Testis (tissue), 2 donors: Measurements from ENCODE around the gene DGKH.

Experiments
- CTCF ChIP-seq, 3 experiments: fragments of 450-650 bp in 2 of 3; fragments of 200-600 bp in 1 of 3; sonication (generic) in 1 of 3; IDR thresholded peaks; one replicate each; pipeline ENCODE4 v1.5.1; 2016 to 2019; ENCODE audit warnings: antibody characterized with exemption in 3 of 3, mild to moderate bottlenecking in 2 of 3, moderate library complexity in 1 of 3
- POLR2A ChIP-seq: fragments of 450-650 bp; IDR thresholded peaks from one replicate; pipeline ENCODE4 v1.6.1; 2017; ENCODE audit warnings: antibody characterized with exemption, mild to moderate bottlenecking, moderate library complexity

GRCh38 chr13:42063105-42063504 lies 14.7 kb downstream of the DGKH start:
- TF ChIP-seq CTCF (IDR thresholded peaks at IDR 0.05) (no peak), POLR2A (no peak)
